ENCODE measurements around the gene APBB1.

DNA sequence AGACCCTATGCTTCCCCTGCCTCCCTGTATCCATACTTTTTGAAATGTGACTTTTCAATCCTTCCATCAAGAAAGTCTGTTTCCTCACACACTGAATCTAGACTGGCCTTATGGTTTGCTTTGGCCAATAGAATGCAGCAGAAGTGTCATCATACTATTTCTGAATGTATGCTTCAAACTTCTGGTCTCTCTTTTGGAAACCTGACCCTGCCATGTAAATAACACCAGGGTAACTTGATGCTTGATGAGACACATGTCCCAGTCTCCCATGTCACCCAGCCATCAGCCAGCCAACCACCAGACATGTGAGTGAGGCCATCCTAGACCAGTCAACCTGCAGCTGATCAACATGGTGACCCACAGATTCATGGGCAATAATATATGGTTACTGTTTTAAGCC is 68.9 kb downstream of the APBB1 start:
- TF ChIP-seq, protein P1, sequence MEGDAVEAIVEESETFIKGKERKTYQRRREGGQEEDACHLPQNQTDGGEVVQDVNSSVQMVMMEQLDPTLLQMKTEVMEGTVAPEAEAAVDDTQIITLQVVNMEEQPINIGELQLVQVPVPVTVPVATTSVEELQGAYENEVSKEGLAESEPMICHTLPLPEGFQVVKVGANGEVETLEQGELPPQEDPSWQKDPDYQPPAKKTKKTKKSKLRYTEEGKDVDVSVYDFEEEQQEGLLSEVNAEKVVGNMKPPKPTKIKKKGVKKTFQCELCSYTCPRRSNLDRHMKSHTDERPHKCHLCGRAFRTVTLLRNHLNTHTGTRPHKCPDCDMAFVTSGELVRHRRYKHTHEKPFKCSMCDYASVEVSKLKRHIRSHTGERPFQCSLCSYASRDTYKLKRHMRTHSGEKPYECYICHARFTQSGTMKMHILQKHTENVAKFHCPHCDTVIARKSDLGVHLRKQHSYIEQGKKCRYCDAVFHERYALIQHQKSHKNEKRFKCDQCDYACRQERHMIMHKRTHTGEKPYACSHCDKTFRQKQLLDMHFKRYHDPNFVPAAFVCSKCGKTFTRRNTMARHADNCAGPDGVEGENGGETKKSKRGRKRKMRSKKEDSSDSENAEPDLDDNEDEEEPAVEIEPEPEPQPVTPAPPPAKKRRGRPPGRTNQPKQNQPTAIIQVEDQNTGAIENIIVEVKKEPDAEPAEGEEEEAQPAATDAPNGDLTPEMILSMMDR (IDR thresholded peaks at IDR 0.05; ENCODE audit: low read depth, low read length), result no peak
- TF ChIP-seq POLR2A (IDR thresholded peaks at IDR 0.05; ENCODE audit: extremely low read depth, insufficient read length) (no peak), MYC (IDR thresholded peaks at IDR 0.05; ENCODE audit: low read depth, low read length) (no peak)
- TF ChIP-seq, protein P2, sequence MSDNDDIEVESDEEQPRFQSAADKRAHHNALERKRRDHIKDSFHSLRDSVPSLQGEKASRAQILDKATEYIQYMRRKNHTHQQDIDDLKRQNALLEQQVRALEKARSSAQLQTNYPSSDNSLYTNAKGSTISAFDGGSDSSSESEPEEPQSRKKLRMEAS (IDR thresholded peaks at IDR 0.05; ENCODE audit: low read depth, low read length), result no peak

All from NB4 (cell line).